Measurements from ENCODE around the gene ULK1. TPM values are rescaled to one million over a fixed set of nuclear protein-coding genes. Genes with fewer than 3 reads are reported as not detected.

ULK1 gene
- total RNA-seq, 2 donors from 2014 or later = 23.2 to 40.6 TPM

DNA sequence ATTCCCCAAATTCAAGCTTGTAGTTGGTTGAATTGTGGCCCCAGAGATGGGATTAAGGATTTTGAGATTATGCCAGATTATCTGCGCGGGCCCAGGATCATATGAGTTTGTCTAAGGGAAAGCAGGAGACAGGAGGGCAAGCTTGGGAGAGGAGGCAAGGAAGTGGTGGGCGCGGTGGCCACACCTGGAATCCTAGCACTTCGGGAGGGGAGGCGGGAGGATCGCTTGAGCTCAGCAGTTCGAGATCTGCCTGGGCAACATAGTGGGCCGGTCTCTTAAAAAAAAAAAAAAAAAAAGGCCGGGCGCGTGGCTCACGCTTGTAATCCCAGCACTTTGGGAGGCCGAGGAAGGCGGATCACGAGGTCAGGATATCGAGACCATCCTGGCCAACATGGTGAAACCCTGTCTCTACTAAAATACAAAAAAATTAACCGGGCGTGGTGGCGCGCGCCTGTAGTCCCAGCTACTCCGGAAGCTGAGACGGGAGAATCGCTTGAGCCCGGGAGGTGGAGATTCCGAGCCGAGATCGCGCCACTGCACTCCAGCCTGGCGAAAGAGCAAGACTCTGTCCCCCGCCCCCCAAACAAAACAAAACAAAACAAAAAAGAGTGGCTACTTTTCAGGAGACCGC is 33.8 kb downstream of the ULK1 start:
- TF ChIP-seq, protein P1, sequence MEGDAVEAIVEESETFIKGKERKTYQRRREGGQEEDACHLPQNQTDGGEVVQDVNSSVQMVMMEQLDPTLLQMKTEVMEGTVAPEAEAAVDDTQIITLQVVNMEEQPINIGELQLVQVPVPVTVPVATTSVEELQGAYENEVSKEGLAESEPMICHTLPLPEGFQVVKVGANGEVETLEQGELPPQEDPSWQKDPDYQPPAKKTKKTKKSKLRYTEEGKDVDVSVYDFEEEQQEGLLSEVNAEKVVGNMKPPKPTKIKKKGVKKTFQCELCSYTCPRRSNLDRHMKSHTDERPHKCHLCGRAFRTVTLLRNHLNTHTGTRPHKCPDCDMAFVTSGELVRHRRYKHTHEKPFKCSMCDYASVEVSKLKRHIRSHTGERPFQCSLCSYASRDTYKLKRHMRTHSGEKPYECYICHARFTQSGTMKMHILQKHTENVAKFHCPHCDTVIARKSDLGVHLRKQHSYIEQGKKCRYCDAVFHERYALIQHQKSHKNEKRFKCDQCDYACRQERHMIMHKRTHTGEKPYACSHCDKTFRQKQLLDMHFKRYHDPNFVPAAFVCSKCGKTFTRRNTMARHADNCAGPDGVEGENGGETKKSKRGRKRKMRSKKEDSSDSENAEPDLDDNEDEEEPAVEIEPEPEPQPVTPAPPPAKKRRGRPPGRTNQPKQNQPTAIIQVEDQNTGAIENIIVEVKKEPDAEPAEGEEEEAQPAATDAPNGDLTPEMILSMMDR (IDR thresholded peaks at IDR 0.05) = no peak
- H3K4me1 ChIP-seq (ENCODE audit: control insufficient read depth in 1 of 2, low read depth in 2 of 2) = peaks cover 2 to 14% of the 10 kb centered on the region in 2 donors
- no peaks in the 10 kb centered on the region for H3K27me3 ChIP-seq (replicated peaks; ENCODE audit: insufficient read depth)
- H3K36me3 ChIP-seq = peaks cover 13% of the 10 kb centered on the region
- no peaks in the 10 kb centered on the region for H3K9me3 ChIP-seq
- DNase-seq (ENCODE audit: low spot score) = no peak
- ATAC-seq (ENCODE audit: insufficient number of reproducible peaks, low FRiP score, low read depth) = no peak
- H3K27ac ChIP-seq = peak overlapping the region; percentile 63 to 75
- H3K4me3 ChIP-seq = peak overlapping the region; percentile 95

DNA sequence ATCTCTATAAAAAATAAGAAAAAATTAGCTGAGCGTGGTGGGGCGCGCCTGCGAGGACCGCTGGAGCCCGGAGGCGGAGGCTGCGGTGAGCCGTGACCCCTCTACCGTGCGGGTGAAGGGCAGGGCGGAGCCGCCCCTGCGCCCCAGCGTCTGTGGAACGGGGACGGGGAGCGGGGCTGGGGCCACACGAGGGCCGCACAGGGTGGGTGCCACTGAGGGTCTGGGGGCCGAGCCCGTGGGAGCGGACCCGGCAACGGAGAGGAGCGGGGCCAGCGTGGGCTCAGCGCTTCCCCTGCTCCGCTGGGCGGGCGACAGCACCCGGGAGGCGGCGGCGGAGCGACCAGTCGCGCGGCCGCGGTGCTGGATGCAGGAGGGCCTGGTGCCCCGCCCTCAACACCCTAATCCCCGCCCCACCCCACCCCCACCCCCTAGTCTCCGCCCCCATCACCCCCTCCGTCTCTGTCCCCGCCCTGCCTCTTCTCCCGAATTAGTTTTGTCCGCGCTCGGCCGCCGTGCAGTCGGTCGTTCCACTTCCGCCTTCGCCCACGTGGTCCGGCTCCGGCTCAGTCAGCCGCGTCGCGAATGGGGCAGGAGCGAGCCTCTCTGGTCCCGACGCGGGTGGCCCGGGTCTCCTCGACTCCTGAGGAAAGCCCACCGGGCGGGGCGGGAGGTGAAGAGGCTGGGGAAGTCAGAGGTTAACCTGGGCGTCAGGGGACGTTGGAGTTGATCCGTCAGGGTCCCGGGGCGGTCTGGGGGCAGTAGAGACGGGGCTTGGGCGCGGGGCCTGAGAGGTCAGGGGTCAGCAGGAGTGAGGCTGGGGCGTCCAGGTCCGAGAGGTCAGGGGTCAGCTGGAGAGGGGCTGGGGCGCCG is 34.5 kb downstream of the ULK1 start, which contains the start of gene PUS1:
PUS1 (plus strand) TSS at position 566 of the 870 bp plus-strand sequence. CDS start 447 bp downstream, outside the sequence.
- H3K36me3 ChIP-seq = peaks cover 20% of the 10 kb centered on the region
- H3K27ac ChIP-seq = peak within 1 kb of the TSS; percentile 63 to 75
- ATAC-seq (ENCODE audit: insufficient number of reproducible peaks, low FRiP score, low read depth) = peak; percentile 88

DNA sequence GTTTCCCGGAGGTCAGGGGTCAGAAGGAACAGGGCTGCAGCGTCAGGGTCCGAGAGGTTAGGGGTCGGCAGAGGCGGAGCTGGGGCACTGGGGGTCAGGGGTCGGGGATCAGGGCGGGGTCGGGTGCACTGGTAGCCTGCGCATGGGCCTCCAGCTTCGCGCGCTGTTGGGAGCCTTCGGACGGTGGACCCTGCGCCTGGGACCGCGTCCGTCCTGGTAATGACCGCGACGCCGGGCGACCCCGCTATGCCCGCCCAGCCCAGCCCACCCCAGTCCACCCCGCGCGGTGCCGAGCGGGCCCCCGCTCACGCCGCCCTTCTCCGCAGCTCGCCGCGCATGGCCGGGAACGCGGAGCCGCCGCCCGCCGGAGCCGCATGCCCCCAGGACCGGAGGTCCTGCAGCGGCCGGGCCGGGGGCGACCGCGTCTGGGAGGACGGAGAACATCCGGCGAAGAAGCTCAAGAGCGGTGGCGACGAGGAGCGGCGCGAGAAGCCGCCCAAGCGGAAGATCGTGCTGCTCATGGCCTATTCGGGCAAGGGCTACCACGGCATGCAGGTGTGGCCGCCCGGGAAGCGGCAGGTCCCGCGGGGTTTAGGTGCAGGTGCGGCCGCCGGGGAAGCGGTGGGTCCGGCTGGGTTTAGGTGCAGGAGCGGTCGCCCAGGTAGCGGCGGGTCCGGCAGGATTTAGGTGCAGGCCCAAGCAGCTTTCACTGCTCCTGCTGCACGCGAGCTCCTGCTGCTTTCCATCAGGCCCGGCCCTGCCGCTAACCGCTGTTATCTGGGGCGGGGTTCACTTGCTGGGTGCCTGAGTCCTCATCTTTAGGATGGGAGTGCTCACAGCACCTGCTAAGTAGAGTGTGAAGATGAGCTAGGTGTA is 35.4 kb downstream of the ULK1 start:
- peak overlapping the region; percentile 95 for H3K4me3 ChIP-seq
- peaks cover 22% of the 10 kb centered on the region for H3K36me3 ChIP-seq
- DNase-seq (ENCODE audit: low spot score) = no peak
- no peak for ATAC-seq (ENCODE audit: insufficient number of reproducible peaks, low FRiP score, low read depth)
- H3K27me3 ChIP-seq (replicated peaks; ENCODE audit: insufficient read depth) = no peaks in the 10 kb centered on the region
- H3K9me3 ChIP-seq = no peaks in the 10 kb centered on the region
- TF ChIP-seq, protein P1 (IDR thresholded peaks at IDR 0.05) = no peak
- H3K4me1 ChIP-seq (ENCODE audit: control insufficient read depth in 1 of 2, low read depth in 2 of 2) = peaks cover 2 to 14% of the 10 kb centered on the region in 2 donors
- no peak overlapping the region for H3K27ac ChIP-seq

More for the DNA sequence above, 34.5 kb downstream of the ULK1 start, which contains the start of gene PUS1:
- DNase-seq (ENCODE audit: low spot score) = peak; percentile 74
- TF ChIP-seq, protein P1 (IDR thresholded peaks at IDR 0.05) = no peak
- Histone ChIP-seq H3K4me1 (ENCODE audit: control insufficient read depth in 1 of 2, low read depth in 2 of 2) (peaks cover 2 to 14% of the 10 kb centered on the region in 2 donors), H3K9me3 (no peaks in the 10 kb centered on the region), H3K27me3 (replicated peaks; ENCODE audit: insufficient read depth) (no peaks in the 10 kb centered on the region), H3K4me3 (peak within 1 kb of the TSS; percentile 95)

DNA sequence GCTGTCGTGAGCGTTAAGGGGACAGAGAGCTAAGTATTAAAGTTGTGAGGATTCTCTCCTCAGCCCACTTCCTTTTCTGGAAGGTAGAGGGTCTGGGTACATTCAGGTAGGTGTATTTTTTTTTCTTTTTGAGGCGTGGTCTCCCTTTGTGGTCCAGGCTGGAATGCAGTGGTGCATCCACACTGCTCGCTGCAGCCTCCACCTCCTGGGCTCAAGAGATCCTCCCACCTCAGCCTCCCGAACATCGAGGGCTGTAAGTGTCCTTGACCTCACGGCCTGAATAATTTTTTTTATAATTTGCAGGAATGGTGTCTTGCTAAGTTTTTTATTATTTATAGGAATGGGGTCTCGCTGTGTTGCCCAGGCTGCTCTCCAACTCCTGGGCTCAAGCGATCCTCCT is 36.1 kb downstream of the ULK1 start:
- H3K4me3 ChIP-seq = peak overlapping the region; percentile 95
- H3K27me3 ChIP-seq (replicated peaks; ENCODE audit: insufficient read depth) = no peaks in the 10 kb centered on the region
- TF ChIP-seq, protein P1 (IDR thresholded peaks at IDR 0.05) = no peak
- no peak overlapping the region for H3K27ac ChIP-seq
- DNase-seq (ENCODE audit: low spot score) (no peak), ATAC-seq (ENCODE audit: insufficient number of reproducible peaks, low FRiP score, low read depth) (no peak)
- H3K36me3 ChIP-seq = peaks cover 22% of the 10 kb centered on the region
- H3K4me1 ChIP-seq (ENCODE audit: control insufficient read depth in 1 of 2, low read depth in 2 of 2) = peaks cover 2 to 14% of the 10 kb centered on the region in 2 donors
- H3K9me3 ChIP-seq = no peaks in the 10 kb centered on the region

Data from thoracic aorta (tissue), 2 donors.